Body of pancreas (tissue), 4 donors: ENCODE data around the gene CHPF2. TPM values are rescaled to one million over a fixed set of nuclear protein-coding genes. Genes with fewer than 3 reads are reported as not detected.

ENCODE experiments used
- ATAC-seq: fragments of 150-250 bp; one replicate; pipeline ENCODE4 v1.9.1; 2016
- DNase-seq, 4 donors: peaks; one replicate each; pipeline ENCODE4 v3.0.0-alpha.2; 2019
- H3K27ac ChIP-seq, 4 donors: fragments of 200-600 bp; sonication (generic); 1 replicate in 3 of 4; 2 replicates in 1 of 4; pipeline versions ENCODE4 v1.5.1 to v1.6.1; 2016 to 2019; ENCODE audit warnings: mild to moderate bottlenecking in 1 of 4, mixed read lengths in 1 of 4, moderate library complexity in 1 of 4
- H3K27me3 ChIP-seq, 2 donors: fragments of 200-600 bp; sonication (generic); one replicate each; pipeline ENCODE4 v1.6.0; 2016; ENCODE audit warnings: mild to moderate bottlenecking in 1 of 2
- H3K36me3 ChIP-seq, 2 donors: fragments of 200-600 bp; sonication (generic); replicated peaks in 1 of 2; 2 replicates each; pipeline ENCODE4 v1.5.1; 2016; ENCODE audit warnings: low read depth in 2 of 2; ENCODE audit not compliant: insufficient read depth in 1 of 2
- H3K4me1 ChIP-seq: fragments of 200-600 bp; sonication (generic); one replicate; pipeline ENCODE4 v1.6.0; 2016
- H3K4me3 ChIP-seq, 2 donors: fragments of 200-600 bp; sonication (generic); 1 replicate in 1 of 2; 2 replicates in 1 of 2; pipeline ENCODE4 v1.5.1; 2016 to 2019
- H3K9me3 ChIP-seq, 3 donors: fragments of 200-600 bp; sonication (generic); 1 replicate in 2 of 3; 2 replicates in 1 of 3; pipeline ENCODE4 v1.5.1; 2016
- CTCF ChIP-seq, 7 experiments: fragments of 450-650 bp in 4 of 7; fragments of 200-600 bp in 3 of 7; sonication (generic) in 3 of 7; IDR thresholded peaks; one replicate each; pipeline ENCODE4 v1.5.1; 2016 to 2019; ENCODE audit warnings: antibody characterized with exemption in 7 of 7
- POLR2A ChIP-seq, 3 donors: fragments of 450-650 bp; IDR thresholded peaks; one replicate each; pipeline ENCODE4 v1.6.1; 2016; ENCODE audit warnings: antibody characterized with exemption in 3 of 3, mild to moderate bottlenecking in 2 of 3
- WGBS, 2 donors: methylation state at CpG; one replicate each; pipeline ENCODE4 v1.1.5; 2017; 5-methylcytosine and 5-hydroxymethylcytosine counted together
- intact Hi-C: fragments of 100-400 bp; cut with DNase I; formaldehyde crosslinking; loops from one replicate; pipeline ENCODE4 v1.15.1; 2023
- total RNA-seq, 2 donors: library from RNA; depleted of rRNA; stranded (reverse); fragments of >200 nt; gene quantifications; one replicate each; pipeline ENCODE4 v1.1.0, GENCODE V29; 2016

Gene CHPF2
- total RNA-seq, 2 donors from 2014 or later = 24.4 to 52.1 TPM

- no peak overlapping the region for H3K4me3 ChIP-seq
- peaks cover 0 to 3% of the 10 kb centered on the region in 2 donors for H3K36me3 ChIP-seq
- DNase-seq = no peak
- ATAC-seq = no peak
- no peaks in the 10 kb centered on the region for H3K4me1 ChIP-seq
- H3K9me3 ChIP-seq = no peaks in the 10 kb centered on the region
- WGBS, 2 donors = 36 to 48% methylated on average over 9 of the region's 9 CpGs
- H3K27ac ChIP-seq = no peak overlapping the region
- TF ChIP-seq POLR2A (IDR thresholded peaks at IDR 0.05) (no peak), CTCF (IDR thresholded peaks at IDR 0.05) (no peak)
- H3K27me3 ChIP-seq = no peaks in the 10 kb centered on the region
- intact Hi-C loops = no loop called here
Observed at GRCh38 chr7:151208253-151208862, 23.9 kb upstream of the CHPF2 start.

- DNase-seq (no peak), ATAC-seq (no peak)
- TF ChIP-seq POLR2A (IDR thresholded peaks at IDR 0.05) = no peak
- no peak for TF ChIP-seq CTCF (IDR thresholded peaks at IDR 0.05)
- WGBS, 2 donors = 39 to 61% methylated on average over 6 of the region's 6 CpGs
- Histone ChIP-seq H3K27ac (no peak overlapping the region), H3K4me3 (no peak overlapping the region), H3K4me1 (no peaks in the 10 kb centered on the region), H3K9me3 (no peaks in the 10 kb centered on the region), H3K27me3 (no peaks in the 10 kb centered on the region), H3K36me3 (peaks cover 0 to 5% of the 10 kb centered on the region in 2 donors)
- intact Hi-C loops = no loop called here
Observed at GRCh38 chr7:151209588-151209987, 22.7 kb upstream of the CHPF2 start.

- no peaks in the 10 kb centered on the region for H3K27me3 ChIP-seq
- peaks cover 0 to 7% of the 10 kb centered on the region in 2 donors for H3K36me3 ChIP-seq
- H3K27ac ChIP-seq = no peak within 1 kb of the TSS
- no peaks in the 10 kb centered on the region for H3K4me1 ChIP-seq
- no peak within 1 kb of the TSS for H3K4me3 ChIP-seq
- WGBS, 2 donors = 58 to 59% methylated on average over 17 of the region's 17 CpGs
- DNase-seq = no peak
- no peak for ATAC-seq
- intact Hi-C loops = no loop called here
- TF ChIP-seq POLR2A (IDR thresholded peaks at IDR 0.05) = no peak
- TF ChIP-seq CTCF (IDR thresholded peaks at IDR 0.05) = no peak
- H3K9me3 ChIP-seq = no peaks in the 10 kb centered on the region
Observed at GRCh38 chr7:151210087-151210854, 22.0 kb upstream of the CHPF2 start, which contains the start of gene H2BK1. Gene H2BK1 (minus strand): TSS chr7:151210488. CDS start chr7:151210318, 170 bp downstream.

GRCh38 chr7:151211155-151211772 is 21.0 kb upstream of the CHPF2 start:
- no peak for DNase-seq

More at GRCh38 chr7:151211155-151211772, 21.0 kb upstream of the CHPF2 start:
- no peaks in the 10 kb centered on the region for H3K27me3 ChIP-seq
- intact Hi-C loops = no loop called here
- H3K27ac ChIP-seq = no peak overlapping the region
- H3K4me1 ChIP-seq = no peaks in the 10 kb centered on the region
- no peak for TF ChIP-seq CTCF (IDR thresholded peaks at IDR 0.05)
- TF ChIP-seq POLR2A (IDR thresholded peaks at IDR 0.05) = no peak
- no peaks in the 10 kb centered on the region for H3K9me3 ChIP-seq
- ATAC-seq = no peak
- 76 to 84% methylated on average over 3 of the region's 3 CpGs for WGBS, 2 donors
- H3K4me3 ChIP-seq = no peak overlapping the region
- H3K36me3 ChIP-seq = peaks cover 0 to 15% of the 10 kb centered on the region in 2 donors
